Endometrium (tissue), 2 donors: ENCODE data around the gene AP3S2.
"Not testable (repeated sequence)": the region's sequence is repeated elsewhere in the genome, so short reads cannot be mapped to it uniquely, and the experiment has no call there.

Experiments used
- FAIRE-seq: peaks from 2 replicates; lab custom pipeline; 2012; peaks lifted over from hg19 to GRCh38; lab: Jason Lieb, UNC
- donor health status: control.
- donor health status: control.

AP3S2 gene

GRCh38 chr15:89799918-89800498, 93.8 kb downstream of the AP3S2 start:
- no peak for FAIRE-seq

GRCh38 chr15:89799011-89799911, 94.5 kb downstream of the AP3S2 start:
- FAIRE-seq = no peak

GRCh38 chr15:89797678-89798201, 96.1 kb downstream of the AP3S2 start:
- FAIRE-seq = no peak

GRCh38 chr15:89795996-89796395, 97.8 kb downstream of the AP3S2 start:
- FAIRE-seq = no peak

GRCh38 chr15:89794627-89795241, 99.1 kb downstream of the AP3S2 start:
- no peak for FAIRE-seq

- no peak for FAIRE-seq
Observed at GRCh38 chr15:89792106-89792805, 101.5 kb downstream of the AP3S2 start.

GRCh38 chr15:89790661-89791060, 103.1 kb downstream of the AP3S2 start:
- no peak for FAIRE-seq

- no peak for FAIRE-seq
Observed at GRCh38 chr15:89790206-89790605, 103.6 kb downstream of the AP3S2 start.

- FAIRE-seq = not testable (repeated sequence)
Observed at GRCh38 chr15:89788585-89788984, 105.2 kb downstream of the AP3S2 start.

GRCh38 chr15:89787944-89788343, 105.8 kb downstream of the AP3S2 start:
- no peak for FAIRE-seq

GRCh38 chr15:89785774-89786140, 108.0 kb downstream of the AP3S2 start:
- no peak for FAIRE-seq

- FAIRE-seq = no peak
Observed at GRCh38 chr15:89785064-89785773, 108.6 kb downstream of the AP3S2 start.

- no peak for FAIRE-seq
Observed at GRCh38 chr15:89784686-89784960, 109.2 kb downstream of the AP3S2 start.

- FAIRE-seq = no peak
Observed at GRCh38 chr15:89783861-89784685, 109.7 kb downstream of the AP3S2 start.

- no peak for FAIRE-seq
Observed at GRCh38 chr15:89783111-89783860, 110.5 kb downstream of the AP3S2 start.

- not testable (repeated sequence) for FAIRE-seq
Observed at GRCh38 chr15:89782619-89782950, 111.2 kb downstream of the AP3S2 start.

GRCh38 chr15:89781891-89782618, 111.7 kb downstream of the AP3S2 start:
- no peak for FAIRE-seq

- FAIRE-seq = no peak
Observed at GRCh38 chr15:89781055-89781454, 112.7 kb downstream of the AP3S2 start.

GRCh38 chr15:89780601-89781000, 113.2 kb downstream of the AP3S2 start:
- FAIRE-seq = no peak
